NOMO-1 treated with DMSO at 0.1 percent for 48 hours (cell line): ENCODE data around the gene MORN1.
A peak's percentile ranks its signal among the peaks of the same experiment; 100 is the strongest.

Experiments
- DNase-seq: peaks from one replicate; lab custom pipeline; 2025; ENCODE audit not compliant: unreplicated experiment; lab: John Stamatoyannopoulos, UW

The MORN1 gene

GRCh38 chr1:2422523-2422922, 31.2 kb upstream of the MORN1 start:
- DNase-seq = no peak

GRCh38 chr1:2419416-2419815, 28.1 kb upstream of the MORN1 start:
- DNase-seq = no peak

- no peak for DNase-seq
Measured at GRCh38 chr1:2418791-2419320, 27.5 kb upstream of the MORN1 start.

- DNase-seq = no peak
Measured at GRCh38 chr1:2417833-2418225, 26.5 kb upstream of the MORN1 start.

- DNase-seq = no peak
Measured at GRCh38 chr1:2417083-2417832, 25.9 kb upstream of the MORN1 start.

- no peak for DNase-seq
Measured at GRCh38 chr1:2416403-2416802, 25.0 kb upstream of the MORN1 start.

GRCh38 chr1:2415801-2416208, 24.5 kb upstream of the MORN1 start:
- no peak for DNase-seq

- DNase-seq = no peak
Measured at GRCh38 chr1:2415337-2415736, 24.0 kb upstream of the MORN1 start.

GRCh38 chr1:2414297-2414958, 23.1 kb upstream of the MORN1 start:
- peak; percentile 51 for DNase-seq

- DNase-seq = no peak
Measured at GRCh38 chr1:2413495-2414296, 22.3 kb upstream of the MORN1 start.

GRCh38 chr1:2412773-2413494, 21.6 kb upstream of the MORN1 start:
- peak; percentile 56 for DNase-seq

GRCh38 chr1:2412395-2412772, 21.0 kb upstream of the MORN1 start, which contains the start of gene PEX10:
Gene PEX10, minus strand, starts transcription at chr1:2412564. Its CDS starts 62 bp downstream, at chr1:2412502.
- DNase-seq = peak; percentile 91

- DNase-seq = peak; percentile 47
Measured at GRCh38 chr1:2411801-2412394, 20.5 kb upstream of the MORN1 start.

- DNase-seq = no peak
Measured at GRCh38 chr1:2409745-2410144, 18.4 kb upstream of the MORN1 start.

GRCh38 chr1:2408859-2409276, 17.5 kb upstream of the MORN1 start:
- no peak for DNase-seq

GRCh38 chr1:2408456-2408855, 17.1 kb upstream of the MORN1 start:
- DNase-seq = no peak

- DNase-seq = no peak
Measured at GRCh38 chr1:2407991-2408275, 16.6 kb upstream of the MORN1 start.

GRCh38 chr1:2407166-2407990, 16.0 kb upstream of the MORN1 start:
- DNase-seq = no peak

- no peak for DNase-seq
Measured at GRCh38 chr1:2406451-2407041, 15.2 kb upstream of the MORN1 start.
